ENCODE results near the gene ZNF79. TPM values are rescaled to one million over a fixed set of nuclear protein-coding genes. Genes with fewer than 3 reads are reported as not detected.

Gene ZNF79
- total RNA-seq, 1 experiment from 2014 or later, result 11.6 TPM

GRCh38 chr9:127451608-127451857 is 27.4 kb downstream of the ZNF79 start:
- Histone ChIP-seq H3K27me3 (replicated peaks; ENCODE audit: insufficient read depth, low read depth, low read length, poor library complexity) (no peaks in the 10 kb centered on the region), H3K27ac (ENCODE audit: low read depth, low read length, poor library complexity, severe bottlenecking) (peak overlapping the region; percentile 96), H3K4me1 (ENCODE audit: insufficient read depth, low read length, poor library complexity, severe bottlenecking) (peaks cover 14% of the 10 kb centered on the region), H3K36me3 (ENCODE audit: insufficient read depth, low read length, poor library complexity, severe bottlenecking) (peaks cover 51% of the 10 kb centered on the region), H3K4me3 (ENCODE audit: low read depth, low read length, poor library complexity, severe bottlenecking) (peak overlapping the region; percentile 84), H3K9me3 (ENCODE audit: low read depth, low read length, poor library complexity, severe bottlenecking) (no peaks in the 10 kb centered on the region)
- intact Hi-C loops (cut with micrococcal nuclease; ENCODE audit: unreplicated experiment), result no loop called here
- CTCF ChIA-PET, result no interaction called here
- no peak for DNase-seq (ENCODE audit: low spot score)
- TF ChIP-seq, protein P1, sequence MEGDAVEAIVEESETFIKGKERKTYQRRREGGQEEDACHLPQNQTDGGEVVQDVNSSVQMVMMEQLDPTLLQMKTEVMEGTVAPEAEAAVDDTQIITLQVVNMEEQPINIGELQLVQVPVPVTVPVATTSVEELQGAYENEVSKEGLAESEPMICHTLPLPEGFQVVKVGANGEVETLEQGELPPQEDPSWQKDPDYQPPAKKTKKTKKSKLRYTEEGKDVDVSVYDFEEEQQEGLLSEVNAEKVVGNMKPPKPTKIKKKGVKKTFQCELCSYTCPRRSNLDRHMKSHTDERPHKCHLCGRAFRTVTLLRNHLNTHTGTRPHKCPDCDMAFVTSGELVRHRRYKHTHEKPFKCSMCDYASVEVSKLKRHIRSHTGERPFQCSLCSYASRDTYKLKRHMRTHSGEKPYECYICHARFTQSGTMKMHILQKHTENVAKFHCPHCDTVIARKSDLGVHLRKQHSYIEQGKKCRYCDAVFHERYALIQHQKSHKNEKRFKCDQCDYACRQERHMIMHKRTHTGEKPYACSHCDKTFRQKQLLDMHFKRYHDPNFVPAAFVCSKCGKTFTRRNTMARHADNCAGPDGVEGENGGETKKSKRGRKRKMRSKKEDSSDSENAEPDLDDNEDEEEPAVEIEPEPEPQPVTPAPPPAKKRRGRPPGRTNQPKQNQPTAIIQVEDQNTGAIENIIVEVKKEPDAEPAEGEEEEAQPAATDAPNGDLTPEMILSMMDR (conservative IDR thresholded peaks at IDR 0.05; ENCODE audit: low read depth, low read length), result no peak
- TF ChIP-seq EZH2 (IDR thresholded peaks at IDR 0.05; ENCODE audit: borderline replicate concordance, low read depth, low read length, poor library complexity, severe bottlenecking), result no peak
- BruUV-seq (replicated peaks), result no TSS peak
- POLR2A ChIA-PET (ENCODE audit: low non-redundant PET), result interaction anchor here (0.5 kb wide), 1 partner anchor 133 kb away, joined by 4 read pairs; no protein-coding TSS in a partner anchor

- H3K27me3 ChIP-seq (replicated peaks; ENCODE audit: insufficient read depth, low read depth, low read length, poor library complexity), result no peaks in the 10 kb centered on the region
- peaks cover 46% of the 10 kb centered on the region for H3K36me3 ChIP-seq (ENCODE audit: insufficient read depth, low read length, poor library complexity, severe bottlenecking)
- peak overlapping the region; percentile 96 for H3K27ac ChIP-seq (ENCODE audit: low read depth, low read length, poor library complexity, severe bottlenecking)
- intact Hi-C loops (cut with micrococcal nuclease; ENCODE audit: unreplicated experiment), result no loop called here
- H3K4me3 ChIP-seq (ENCODE audit: low read depth, low read length, poor library complexity, severe bottlenecking), result peak overlapping the region; percentile 84
- CTCF ChIA-PET, result interaction anchor here (0.6 kb wide), 1 partner anchor 8 kb away, joined by 5 read pairs; no protein-coding TSS in a partner anchor
- H3K4me1 ChIP-seq (ENCODE audit: insufficient read depth, low read length, poor library complexity, severe bottlenecking), result peaks cover 14% of the 10 kb centered on the region
- BruUV-seq (replicated peaks), result TSS peak; percentile 39
- POLR2A ChIA-PET (ENCODE audit: low non-redundant PET), result interaction anchor here (0.5 to 0.6 kb wide), 2 partner anchors 132 to 227 kb away, joined by 4 to 16 read pairs; no protein-coding TSS in a partner anchor
- TF ChIP-seq EZH2 (IDR thresholded peaks at IDR 0.05; ENCODE audit: borderline replicate concordance, low read depth, low read length, poor library complexity, severe bottlenecking), result no peak
- TF ChIP-seq, protein P1 (conservative IDR thresholded peaks at IDR 0.05; ENCODE audit: low read depth, low read length), result no peak
- peak; percentile 67 for DNase-seq (ENCODE audit: low spot score)
- H3K9me3 ChIP-seq (ENCODE audit: low read depth, low read length, poor library complexity, severe bottlenecking), result no peaks in the 10 kb centered on the region
Measured at GRCh38 chr9:127451858-127452656, 27.9 kb downstream of the ZNF79 start.

- no peak for TF ChIP-seq EZH2 (IDR thresholded peaks at IDR 0.05; ENCODE audit: borderline replicate concordance, low read depth, low read length, poor library complexity, severe bottlenecking)
- TF ChIP-seq, protein P1 (conservative IDR thresholded peaks at IDR 0.05; ENCODE audit: low read depth, low read length), result no peak
- peaks cover 14% of the 10 kb centered on the region for H3K4me1 ChIP-seq (ENCODE audit: insufficient read depth, low read length, poor library complexity, severe bottlenecking)
- BruUV-seq (replicated peaks), result no TSS peak
- H3K36me3 ChIP-seq (ENCODE audit: insufficient read depth, low read length, poor library complexity, severe bottlenecking), result peaks cover 39% of the 10 kb centered on the region
- no peaks in the 10 kb centered on the region for H3K9me3 ChIP-seq (ENCODE audit: low read depth, low read length, poor library complexity, severe bottlenecking)
- ChIA-PET POLR2A (ENCODE audit: low non-redundant PET) (no interaction called here), CTCF (no interaction called here)
- H3K27me3 ChIP-seq (replicated peaks; ENCODE audit: insufficient read depth, low read depth, low read length, poor library complexity), result no peaks in the 10 kb centered on the region
- H3K27ac ChIP-seq (ENCODE audit: low read depth, low read length, poor library complexity, severe bottlenecking), result no peak overlapping the region
- intact Hi-C loops (cut with micrococcal nuclease; ENCODE audit: unreplicated experiment), result no loop called here
- no peak for DNase-seq (ENCODE audit: low spot score)
- H3K4me3 ChIP-seq (ENCODE audit: low read depth, low read length, poor library complexity, severe bottlenecking), result peak overlapping the region; percentile 84
Measured at GRCh38 chr9:127452691-127453090, 28.5 kb downstream of the ZNF79 start.
